GM19324 (cell line): ENCODE results near the gene EIF4A3.
"Not testable (repeated sequence)": the region's sequence is repeated elsewhere in the genome, so short reads cannot be mapped to it uniquely, and the experiment has no call there.

Experiments used
- ATAC-seq: cut with Tn5 transposase; IDR thresholded peaks from one replicate; pipeline ENCODE4 v1.9.1; 2021; ENCODE audit warnings: mild to moderate bottlenecking, moderate library complexity; ENCODE audit not compliant: unreplicated experiment, low FRiP score

The EIF4A3 gene

DNA sequence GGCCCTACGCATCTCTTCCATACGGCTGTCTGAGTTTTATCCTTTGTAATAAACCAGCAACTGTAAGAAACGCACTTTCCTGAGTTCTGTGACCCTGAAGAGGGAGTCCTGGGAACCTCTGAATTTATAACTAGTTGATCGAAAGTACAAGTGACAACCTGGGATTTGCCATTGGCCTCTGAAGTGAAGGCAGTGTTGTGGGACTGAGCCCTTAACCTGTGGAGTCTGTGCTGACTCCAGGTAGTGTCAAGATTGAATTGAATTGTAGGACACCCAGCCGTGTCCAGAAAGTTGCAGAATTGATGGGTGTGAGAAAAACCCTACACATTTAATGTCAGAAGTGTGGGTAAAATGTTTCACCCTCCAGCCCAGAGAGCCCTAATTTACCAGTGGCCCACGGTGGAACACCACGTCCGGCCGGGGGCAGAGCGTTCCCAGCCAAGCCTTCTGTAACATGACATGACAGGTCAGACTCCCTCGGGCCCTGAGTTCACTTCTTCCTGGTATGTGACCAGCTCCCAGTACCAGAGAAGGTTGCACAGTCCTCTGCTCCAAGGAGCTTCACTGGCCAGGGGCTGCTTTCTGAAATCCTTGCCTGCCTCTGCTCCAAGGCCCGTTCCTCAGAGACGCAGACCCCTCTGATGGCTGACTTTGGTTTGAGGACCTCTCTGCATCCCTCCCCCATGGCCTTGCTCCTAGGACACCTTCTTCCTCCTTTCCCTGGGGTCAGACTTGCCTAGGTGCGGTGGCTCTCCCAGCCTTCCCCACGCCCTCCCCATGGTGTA is 44.1 kb downstream of the EIF4A3 start:
- no peak for ATAC-seq

DNA sequence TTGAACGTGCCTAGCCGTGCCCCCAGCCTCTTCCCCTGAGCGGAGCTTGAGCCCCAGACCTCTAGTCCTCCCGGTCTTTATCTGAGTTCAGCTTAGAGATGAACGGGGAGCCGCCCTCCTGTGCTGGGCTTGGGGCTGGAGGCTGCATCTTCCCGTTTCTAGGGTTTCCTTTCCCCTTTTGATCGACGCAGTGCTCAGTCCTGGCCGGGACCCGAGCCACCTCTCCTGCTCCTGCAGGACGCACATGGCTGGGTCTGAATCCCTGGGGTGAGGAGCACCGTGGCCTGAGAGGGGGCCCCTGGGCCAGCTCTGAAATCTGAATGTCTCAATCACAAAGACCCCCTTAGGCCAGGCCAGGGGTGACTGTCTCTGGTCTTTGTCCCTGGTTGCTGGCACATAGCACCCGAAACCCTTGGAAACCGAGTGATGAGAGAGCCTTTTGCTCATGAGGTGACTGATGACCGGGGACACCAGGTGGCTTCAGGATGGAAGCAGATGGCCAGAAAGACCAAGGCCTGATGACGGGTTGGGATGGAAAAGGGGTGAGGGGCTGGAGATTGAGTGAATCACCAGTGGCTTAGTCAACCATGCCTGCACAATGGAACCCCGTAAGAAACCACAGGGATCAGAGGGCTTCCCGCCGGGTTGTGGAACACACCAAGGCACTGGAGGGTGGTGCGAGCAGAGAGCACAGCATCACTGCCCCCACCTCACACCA is 44.8 kb downstream of the EIF4A3 start:
- peak; percentile 14 for ATAC-seq

DNA sequence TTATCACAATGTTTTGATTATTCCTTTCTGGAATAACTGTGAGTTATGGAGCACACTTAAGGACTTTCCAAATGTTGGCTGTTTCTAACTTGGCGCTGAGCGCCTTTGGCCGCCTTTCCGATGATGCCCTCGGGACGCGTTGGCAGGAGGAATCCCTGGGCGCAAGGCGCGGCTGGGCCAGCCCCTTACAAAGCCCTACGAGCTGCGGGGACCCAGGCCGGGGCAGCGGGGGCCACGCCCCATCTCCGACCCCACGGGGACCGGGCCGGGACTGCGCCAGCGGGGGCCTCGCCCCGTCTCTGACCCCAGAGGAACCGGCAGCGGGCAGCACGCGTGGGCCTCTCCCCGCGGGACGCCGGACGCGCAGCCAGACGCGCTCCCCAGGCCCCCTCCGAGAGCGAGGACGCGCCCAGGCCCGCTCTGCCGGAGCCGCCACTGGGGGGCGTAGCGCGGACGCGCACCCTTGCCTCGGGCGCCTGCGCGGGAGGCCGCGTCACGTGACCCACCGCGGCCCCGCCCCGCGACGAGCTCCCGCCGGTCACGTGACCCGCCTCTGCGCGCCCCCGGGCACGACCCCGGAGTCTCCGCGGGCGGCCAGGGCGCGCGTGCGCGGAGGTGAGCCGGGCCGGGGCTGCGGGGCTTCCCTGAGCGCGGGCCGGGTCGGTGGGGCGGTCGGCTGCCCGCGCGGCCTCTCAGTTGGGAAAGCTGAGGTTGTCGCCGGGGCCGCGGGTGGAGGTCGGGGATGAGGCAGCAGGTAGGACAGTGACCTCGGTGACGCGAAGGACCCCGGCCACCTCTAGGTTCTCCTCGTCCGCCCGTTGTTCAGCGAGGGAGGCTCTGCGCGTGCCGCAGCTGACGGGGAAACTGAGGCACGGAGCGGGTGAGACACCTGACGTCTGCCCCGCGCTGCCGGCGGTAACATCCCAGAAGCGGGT is 45.6 kb downstream of the EIF4A3 start, which contains the start of gene GAA:
Gene GAA (plus strand): TSS at position 571 of the 935 bp plus-strand sequence. CDS start 3,006 bp downstream, outside the sequence.
- ATAC-seq: peak; percentile 85

DNA sequence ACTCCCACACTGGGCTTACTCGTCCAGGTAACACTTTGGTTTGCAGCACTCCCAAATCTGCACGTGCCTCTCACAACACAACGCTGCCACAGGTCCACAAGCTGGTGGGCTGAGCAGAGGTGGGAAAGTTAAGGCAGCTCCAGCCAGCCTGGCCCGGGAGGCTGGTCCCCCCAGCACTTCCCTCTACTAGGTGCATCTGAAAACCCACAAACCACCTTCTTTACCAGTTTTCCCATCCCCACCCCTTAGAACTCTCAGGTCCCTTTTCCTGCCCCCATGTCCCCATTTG is 46.9 kb downstream of the EIF4A3 start:
- ATAC-seq: no peak

DNA sequence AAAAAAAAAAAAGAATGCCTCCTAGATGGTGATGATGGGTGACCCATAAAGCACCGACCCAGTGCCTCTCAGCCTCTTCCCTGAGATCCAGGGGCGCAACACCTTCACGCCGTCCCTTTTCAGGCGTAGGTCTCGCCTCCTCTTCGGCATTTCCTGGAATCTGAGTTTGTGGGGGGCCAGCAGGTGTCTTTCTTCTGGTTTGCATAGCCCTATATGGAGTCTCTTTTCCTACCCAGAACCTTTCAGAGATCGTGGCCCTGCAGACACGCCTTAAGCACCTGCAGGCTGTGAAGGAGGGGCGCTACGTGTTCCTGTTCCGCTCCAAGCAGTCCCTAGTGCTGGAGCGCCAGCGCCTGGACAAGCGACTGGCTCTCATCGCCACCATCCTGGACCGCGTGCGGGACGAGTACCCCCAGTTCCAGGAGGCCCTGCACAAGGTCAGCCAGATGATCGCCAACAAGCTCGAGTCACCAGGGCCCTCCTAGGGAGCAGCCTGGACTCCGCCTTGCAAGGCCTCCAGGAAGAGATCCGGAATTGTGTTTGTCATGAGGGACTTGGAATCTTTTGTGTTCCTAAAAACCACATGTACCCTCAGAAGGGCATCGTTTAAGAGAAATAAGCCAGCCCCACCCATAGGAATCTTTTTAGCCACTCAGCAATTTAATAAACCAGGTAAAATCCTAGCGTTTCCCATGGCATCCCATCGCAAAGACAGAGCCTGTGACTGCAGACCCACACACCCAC is 47.5 kb downstream of the EIF4A3 start:
- ATAC-seq: no peak

DNA sequence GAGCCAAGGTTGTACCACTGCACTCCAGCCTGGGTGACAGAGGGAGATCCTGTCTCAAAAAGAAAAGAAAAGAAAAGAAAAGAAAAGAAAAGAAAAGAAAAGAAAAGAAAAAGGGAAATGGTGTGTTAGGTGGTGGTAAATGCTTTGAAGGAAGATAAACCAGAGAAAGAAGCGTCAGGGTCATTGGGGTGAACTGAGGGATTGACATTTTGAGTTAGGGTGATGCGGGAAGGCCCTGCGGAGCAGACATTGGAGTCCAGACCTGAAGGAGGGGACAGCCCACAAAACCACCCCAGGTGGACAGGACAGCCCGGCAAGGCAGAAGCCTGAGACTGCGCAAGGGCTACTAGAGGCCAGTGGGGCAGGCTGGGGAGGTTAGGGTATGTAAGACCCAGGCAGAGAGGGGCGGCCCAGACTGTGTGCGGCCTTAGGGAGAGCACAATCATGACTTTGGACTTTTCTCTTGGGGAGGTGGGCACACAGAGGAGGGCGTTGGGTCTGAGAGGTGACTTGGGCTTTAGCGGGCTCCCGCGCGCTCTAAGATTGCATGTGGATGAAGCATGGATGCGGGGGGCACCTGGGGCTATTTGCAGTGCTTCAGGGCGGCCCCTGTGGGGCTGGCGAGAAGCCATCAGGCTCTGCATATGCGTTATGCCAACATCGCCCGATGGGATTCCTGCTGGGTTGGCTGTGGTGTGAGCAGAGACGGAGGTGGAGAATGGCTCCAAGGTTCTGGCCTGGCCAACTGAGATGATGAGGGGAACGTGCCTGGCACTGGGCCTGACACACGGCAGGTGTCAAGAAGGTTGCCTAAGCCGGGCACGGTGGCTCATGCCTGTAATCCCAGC is 48.9 kb downstream of the EIF4A3 start:
- ATAC-seq: no peak

DNA sequence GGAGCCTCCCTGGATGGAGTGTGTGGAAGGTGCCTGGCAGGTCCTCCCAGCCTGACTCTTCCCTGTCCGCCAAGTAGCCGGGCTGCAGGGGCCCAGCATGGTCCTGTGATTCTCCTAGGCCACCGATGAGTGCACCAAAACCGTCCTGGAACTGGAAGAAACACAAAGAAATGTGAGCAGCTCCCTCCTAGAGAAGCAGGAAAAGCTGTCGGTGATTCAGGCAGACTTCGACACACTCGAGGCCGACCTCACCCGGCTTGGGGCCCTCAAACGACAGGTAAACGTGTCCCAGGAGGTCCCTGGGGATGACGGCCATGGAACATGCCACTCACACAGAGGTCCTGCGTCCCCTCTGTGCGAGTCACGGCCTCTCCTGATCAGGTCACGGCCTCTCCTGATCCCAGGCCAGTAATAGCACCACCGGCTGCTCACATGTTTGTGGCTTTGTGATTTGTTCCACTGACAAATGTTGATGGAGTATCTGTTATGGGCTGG is 49.8 kb downstream of the EIF4A3 start:
- ATAC-seq: no peak

DNA sequence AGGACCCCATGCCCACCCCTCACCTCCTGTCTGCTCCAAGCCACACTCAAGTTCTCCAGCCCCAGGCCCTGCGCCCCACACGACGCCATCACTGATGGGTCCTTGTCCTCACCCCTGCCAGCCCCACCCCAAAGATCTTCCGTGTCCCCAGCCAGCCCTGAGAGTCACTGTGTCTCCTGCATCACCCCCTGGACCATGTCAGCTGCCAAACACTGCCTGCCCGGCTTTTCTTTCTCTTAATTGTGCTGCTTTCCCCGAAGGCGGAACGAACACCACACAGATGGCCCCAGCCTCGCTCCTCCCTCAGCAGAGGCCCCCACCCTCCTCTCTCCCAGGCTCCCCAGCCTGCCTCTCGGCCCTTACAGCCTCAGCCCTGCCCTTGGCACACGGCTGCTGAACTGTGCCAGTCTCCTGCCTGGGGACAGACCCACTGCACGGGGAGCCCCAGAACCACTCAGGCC is 50.3 kb downstream of the EIF4A3 start:
- no peak for ATAC-seq

DNA sequence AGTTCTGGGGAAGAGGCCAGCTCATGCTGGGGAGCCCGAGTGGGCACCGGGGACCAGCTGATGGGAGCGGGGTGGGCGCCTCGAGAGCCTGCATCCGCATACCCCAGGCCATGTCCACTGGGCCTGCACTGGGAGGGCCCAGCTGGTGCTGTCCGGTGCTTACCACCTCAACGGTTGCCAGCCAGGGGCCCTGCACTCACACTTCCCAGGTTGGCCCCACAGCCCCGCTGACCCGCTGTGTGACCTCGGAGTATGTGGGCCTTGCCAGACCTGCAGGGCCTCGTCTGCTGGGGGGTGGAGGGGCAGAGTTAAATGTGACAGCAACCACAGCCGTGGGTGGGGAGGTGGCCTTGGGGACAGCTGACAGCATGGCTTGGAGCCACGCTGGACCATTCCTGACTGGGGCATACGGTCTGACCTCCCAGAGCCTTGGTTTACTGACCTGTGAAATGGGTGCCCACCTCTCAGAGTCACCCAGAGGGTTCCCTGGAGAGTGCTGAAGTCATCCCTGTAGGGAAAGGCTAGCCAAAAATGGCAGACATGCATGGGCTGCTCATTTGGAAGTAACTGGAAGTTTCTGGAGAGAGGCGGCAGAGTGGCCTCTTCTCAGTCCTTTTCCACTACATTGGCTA is 51.0 kb downstream of the EIF4A3 start:
- no peak for ATAC-seq

DNA sequence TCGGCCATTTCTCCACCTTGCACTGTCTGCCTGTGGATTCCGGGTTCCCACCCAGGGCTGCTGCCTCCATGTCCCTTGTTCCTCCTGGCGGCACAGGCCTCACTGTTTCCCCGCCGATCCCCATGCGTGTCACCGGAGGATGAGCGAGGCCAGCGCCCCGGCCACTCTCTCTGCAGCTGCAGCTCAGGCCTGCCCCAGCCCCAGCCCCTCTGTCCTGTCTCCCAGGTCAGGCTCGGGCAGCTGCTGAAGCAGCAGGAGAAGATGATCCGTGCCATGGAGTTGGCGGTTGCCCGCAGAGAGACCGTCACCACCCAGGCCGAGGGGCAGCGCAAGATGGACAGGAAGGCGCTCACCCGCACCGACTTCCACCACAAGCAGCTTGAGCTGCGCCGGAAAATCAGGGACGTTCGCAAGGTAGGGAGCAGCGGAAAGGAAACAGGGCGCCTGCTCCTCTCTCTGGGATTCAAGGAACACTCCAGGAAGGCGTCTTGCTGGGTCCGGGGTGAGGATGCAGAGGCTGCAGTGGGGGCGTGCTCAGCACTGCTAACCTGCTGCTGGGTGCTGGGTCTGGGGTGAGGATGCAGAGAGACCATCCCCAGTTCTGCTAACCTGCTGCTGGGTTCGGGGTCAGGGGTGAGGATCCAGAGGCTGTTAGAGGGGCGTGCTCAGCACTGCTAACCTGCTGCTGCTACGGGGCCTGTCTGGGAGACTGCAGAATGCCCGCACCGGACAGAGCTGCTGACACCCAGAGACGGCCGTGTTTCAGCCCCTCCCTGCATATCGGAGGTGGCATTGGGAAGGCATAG is 51.7 kb downstream of the EIF4A3 start:
- no peak for ATAC-seq

DNA sequence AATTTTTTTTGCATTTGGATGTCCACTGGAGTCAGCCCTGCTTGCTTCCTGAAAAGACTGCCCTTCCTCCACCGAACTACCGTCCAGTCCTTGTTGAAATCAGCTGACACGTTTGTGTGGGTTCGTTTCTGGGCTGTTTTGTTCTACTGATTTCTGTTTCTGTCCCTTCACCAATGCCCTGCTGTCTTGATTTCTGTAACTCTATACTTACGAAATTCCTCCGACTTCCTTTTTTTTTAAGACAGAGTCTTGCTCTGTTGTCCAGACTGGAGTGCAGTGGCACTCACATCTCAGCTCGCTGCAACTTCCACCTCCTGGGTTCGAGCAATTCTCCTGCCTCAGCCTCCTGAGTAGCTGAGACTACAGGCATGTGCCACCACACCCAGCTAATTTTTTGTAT is 54.0 kb downstream of the EIF4A3 start:
- no peak for ATAC-seq

DNA sequence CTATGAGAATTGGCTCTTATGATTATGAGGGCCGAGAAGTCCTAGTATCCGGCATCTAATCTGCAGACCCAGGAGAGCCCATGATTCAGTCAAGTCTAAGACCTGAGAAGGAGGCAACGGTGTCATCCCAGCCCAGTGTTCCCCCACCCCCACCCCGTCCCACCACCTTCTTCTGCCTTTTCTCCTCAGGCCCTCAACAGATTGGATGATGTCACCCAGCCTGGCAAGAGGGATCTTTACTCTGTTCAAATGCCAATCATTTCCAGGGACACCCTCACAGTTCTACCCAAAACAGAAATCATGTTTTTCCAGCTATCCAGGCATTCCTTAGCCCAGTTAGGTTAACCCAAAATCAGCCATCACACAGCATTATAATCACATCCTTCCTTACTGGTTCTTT is 55.6 kb downstream of the EIF4A3 start:
- no peak for ATAC-seq

DNA sequence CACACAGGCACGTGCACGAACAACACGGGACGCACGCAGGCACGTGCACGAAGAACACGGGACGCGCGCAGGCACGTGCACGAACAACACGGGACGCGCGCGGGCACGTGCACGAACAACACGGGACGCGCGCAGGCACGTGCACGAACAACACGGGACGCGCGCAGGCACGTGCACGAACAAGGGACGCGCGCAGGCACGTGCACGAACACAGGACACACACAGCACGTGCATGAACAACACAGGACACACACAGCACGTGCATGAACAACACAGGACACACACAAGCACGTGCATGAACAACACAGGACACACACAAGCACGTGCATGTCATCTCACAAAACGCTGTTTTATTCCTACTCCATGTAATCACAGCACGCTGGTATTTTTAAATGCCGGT is 56.8 kb downstream of the EIF4A3 start:
- not testable (repeated sequence) for ATAC-seq

DNA sequence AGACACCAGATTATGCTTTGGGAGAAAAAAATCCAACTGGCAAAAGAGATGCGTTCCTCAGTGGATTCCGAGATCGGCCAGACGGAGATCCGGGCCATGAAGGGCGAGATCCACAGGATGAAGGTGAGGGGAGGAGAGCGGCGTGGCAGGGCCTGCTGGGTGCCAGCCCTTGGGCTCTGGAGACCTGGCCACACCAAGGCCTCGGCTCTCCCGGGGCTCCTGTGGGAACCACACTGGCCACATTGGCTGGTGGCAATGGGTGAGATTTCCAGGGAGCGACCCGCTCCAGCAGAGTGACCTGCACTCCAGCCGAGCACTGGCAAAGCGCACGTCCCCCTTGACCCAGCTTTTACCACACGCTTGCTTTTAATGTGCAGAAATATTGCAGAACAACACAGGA is 57.2 kb downstream of the EIF4A3 start:
- ATAC-seq: no peak

DNA sequence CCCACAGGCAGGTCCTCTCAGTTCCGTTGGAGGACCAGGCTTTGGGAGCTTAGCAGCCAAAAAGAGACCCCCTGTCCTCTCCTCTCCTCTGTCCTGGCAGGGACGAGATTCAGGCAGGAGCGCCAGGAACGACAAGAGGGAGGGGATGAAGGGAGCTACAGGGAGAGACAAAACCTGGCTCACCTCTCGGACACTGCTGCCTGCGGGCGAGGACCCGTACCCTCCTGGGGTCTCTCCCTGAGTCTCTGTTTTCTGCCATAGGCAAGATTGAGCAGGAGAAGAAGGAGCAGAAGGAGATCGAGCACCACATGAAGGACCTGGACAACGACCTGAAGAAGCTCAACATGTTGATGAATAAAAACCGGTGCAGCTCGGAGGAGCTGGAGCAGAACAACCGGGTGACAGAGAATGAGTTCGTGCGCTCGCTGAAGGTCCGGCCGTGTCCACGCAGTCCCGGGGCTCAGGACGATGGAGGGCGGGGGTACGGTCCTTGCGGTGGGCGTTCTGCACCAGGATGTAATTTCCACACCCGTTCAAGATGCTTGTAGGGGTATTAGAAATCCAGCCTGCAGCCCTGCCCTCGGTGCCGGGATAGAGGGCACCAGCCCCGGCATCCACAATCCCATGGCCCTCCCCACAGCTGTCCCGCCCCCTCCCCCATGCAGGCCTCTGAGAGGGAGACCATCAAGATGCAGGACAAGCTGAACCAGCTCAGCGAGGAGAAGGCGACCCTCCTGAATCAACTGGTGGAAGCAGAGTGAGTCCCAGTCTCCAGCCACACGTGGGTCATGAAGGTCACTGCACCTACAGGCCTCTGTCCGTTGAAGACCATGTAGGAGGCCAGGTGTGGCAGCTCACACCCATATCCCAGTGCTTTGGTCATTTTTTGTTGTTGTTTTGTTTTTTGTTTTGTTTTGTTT is 59.3 kb downstream of the EIF4A3 start:
- ATAC-seq: no peak

DNA sequence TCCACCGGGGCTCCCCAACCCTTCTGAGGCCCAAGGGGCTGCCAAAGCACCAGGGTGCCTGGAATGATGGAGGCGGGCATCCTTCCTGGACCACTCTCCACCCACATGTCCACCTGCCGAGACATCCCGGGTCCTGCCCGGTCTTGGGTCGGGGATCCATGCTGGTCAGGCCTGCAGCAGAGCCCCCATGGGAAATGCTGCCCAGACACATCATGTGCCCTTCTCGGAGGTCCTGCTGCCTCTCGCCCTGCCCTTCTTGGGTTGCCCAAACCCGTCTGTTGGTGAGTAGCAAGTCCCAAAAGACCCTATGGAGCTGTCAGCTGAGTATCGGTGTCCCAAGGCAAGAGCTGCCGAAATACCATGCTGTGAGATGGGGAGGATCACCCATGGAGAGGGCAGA is 60.3 kb downstream of the EIF4A3 start:
- ATAC-seq: no peak

DNA sequence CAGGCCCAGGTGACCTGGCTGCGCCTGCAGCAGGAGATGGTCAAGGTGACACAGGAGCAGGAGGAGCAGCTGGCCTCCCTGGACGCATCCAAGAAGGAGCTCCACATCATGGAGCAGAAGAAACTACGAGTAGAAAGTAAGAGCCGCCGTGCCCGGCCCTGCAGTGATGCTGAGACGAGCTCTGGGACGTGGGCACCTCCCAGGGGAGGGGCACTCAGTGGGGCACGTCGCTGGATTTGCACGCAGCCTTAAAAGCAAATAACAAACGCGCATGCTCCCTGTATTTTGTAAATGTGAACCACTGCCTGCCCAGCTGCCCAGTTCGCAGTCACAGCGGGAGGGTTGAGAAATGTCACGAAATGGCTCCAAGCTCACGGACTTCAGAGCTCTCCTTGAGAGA is 60.8 kb downstream of the EIF4A3 start:
- no peak for ATAC-seq
